ENCODE measurements around the gene B4GAT1. TPM values are rescaled to one million over a fixed set of nuclear protein-coding genes. Genes with fewer than 3 reads are reported as not detected.

B4GAT1 gene
- total and polyA plus RNA-seq, 2 of the 4 experiments (the other 2 are of a cell fraction): 10.6 to 18.4 TPM

GRCh38 chr11:66311965-66312548 lies 35.4 kb downstream of the B4GAT1 start:
- ChIA-PET POLR2A (ENCODE audit: unreplicated experiment) (interaction anchor here (0.6 to 2.9 kb wide), 8 partner anchors 10 to 485 kb away, joined by 3 to 23 read pairs (median 4); partner anchors contain the start of gene RIN1), CTCF (interaction anchor here (0.5 to 2.4 kb wide), 13 partner anchors 10 to 79 kb away, joined by 3 to 17 read pairs (median 5); partner anchors contain the start of genes B4GAT1, BRMS1 and RIN1)
- Histone ChIP-seq H3K36me3 (ENCODE audit: control insufficient read depth, insufficient read depth, low read length) (no peaks in the 10 kb centered on the region), H4K91ac (ENCODE audit: insufficient read depth, low read depth, low read length) (peak overlapping the region; percentile 45; the same call in 1 of the 2 replicates), H2AK9ac (replicated peaks; ENCODE audit: low read depth, low read length, poor library complexity) (peak overlapping the region; percentile 84), H2AK5ac (ENCODE audit: low read depth, low read length) (0 out of 2 replicates have a peak overlapping the region, but pooled peaks have one; percentile 18), H3K9me1 (ENCODE audit: insufficient read depth, low read length) (no peaks in the 10 kb centered on the region), H4K5ac (ENCODE audit: low read depth, low read length) (0 out of 2 replicates have a peak overlapping the region, but pooled peaks have one; percentile 51), H2BK5ac (ENCODE audit: low read depth, low read length, poor library complexity, severe bottlenecking) (peak overlapping the region; percentile 68), H3K14ac (replicated peaks; ENCODE audit: low read depth, low read length) (peak overlapping the region; percentile 50), H3K4me2 (ENCODE audit: low read depth, low read length) (peak overlapping the region; percentile 92), H3K4ac (ENCODE audit: low read depth, low read length) (peak overlapping the region; percentile 69), H3K79me1 (ENCODE audit: low read depth in 1 of 2, low read length in 2 of 2) (peaks cover 0 to 31% of the 10 kb centered on the region in 2 experiments; a peak in 2 of 4 replicates), H3K9me3 (ENCODE audit: control insufficient read depth, insufficient read depth, low read length) (no peaks in the 10 kb centered on the region), H3K4me1 (ENCODE audit: control insufficient read depth, insufficient read depth, low read length) (peaks cover 14% of the 10 kb centered on the region), H3K27ac (ENCODE audit: insufficient read depth, low read length) (peak overlapping the region; percentile 48), H4K8ac (ENCODE audit: low read depth in 2 of 2, low read length in 2 of 2) (peak overlapping the region in 1 of 2 experiments; percentile 65; a peak in 2 of 4 replicates), H3K56ac (ENCODE audit: extremely low read depth, insufficient read depth, low read length) (no peak overlapping the region), H3K18ac (ENCODE audit: low read depth, low read length) (peak overlapping the region; percentile 67), H3K27me3 (ENCODE audit: control insufficient read depth, insufficient read depth, low read length) (peaks cover 4% of the 10 kb centered on the region), H3K23ac (ENCODE audit: low read depth, low read length) (no peak overlapping the region), H2BK15ac (ENCODE audit: low read depth, low read length) (peak overlapping the region; percentile 11; the same call in 1 of the 3 replicates), H2BK120ac (ENCODE audit: low read depth, low read length) (peak overlapping the region; percentile 75), H3K9ac (ENCODE audit: low read depth, low read length) (peak overlapping the region; percentile 20), H4K20me1 (ENCODE audit: insufficient read depth, low read length) (peaks cover 39% of the 10 kb centered on the region), H3K4me3 (ENCODE audit: insufficient read depth, low read depth, low read length) (peak overlapping the region; percentile 63), H2AFZ (replicated peaks; ENCODE audit: low read length, poor library complexity) (peak overlapping the region; percentile 94), H2BK20ac (ENCODE audit: low read depth, low read length) (peak overlapping the region; percentile 13; the same call in 1 of the 2 replicates)
- ATAC-seq (ENCODE audit: low read depth) (peak; percentile 51), DNase-seq (peak; percentile 89)
- intact Hi-C loops (cut with micrococcal nuclease) (loop anchor here (1.0 kb wide), 3 partner anchors 16 to 74 kb away; partner anchors contain the start of gene RIN1), dilution Hi-C loops (cut with HindIII; ENCODE audit: low sequenced_read_pairs, unreplicated experiment) (no loop called here), in situ Hi-C loops (cut with MboI; ENCODE audit: low sequenced_read_pairs) (no loop called here)
- no TSS peak for BruUV-seq (replicated peaks)
- WGBS, 2 experiments (ENCODE audit: extremely low coverage in 2 of 2, insufficient read length in 1 of 2): 0% methylated on average over 14 of the region's 44 CpGs; no CpG with 5 or more reads in 1 of the 2 experiments
- peak; percentile 11 for TF ChIP-seq MAZ (IDR thresholded peaks at IDR 0.05; ENCODE audit: borderline replicate concordance, low read depth, low read length)
- no peak for TF ChIP-seq MAFK (IDR thresholded peaks at IDR 0.05; ENCODE audit: low read depth, low read length)
- no peak for TF ChIP-seq ELK1 (IDR thresholded peaks at IDR 0.05; ENCODE audit: borderline replicate concordance, low read depth, low read length)
- peak; percentile 97 for TF ChIP-seq SMC3 (IDR thresholded peaks at IDR 0.05; ENCODE audit: low read depth, low read length)
- no peak for TF ChIP-seq RCOR1 (IDR thresholded peaks at IDR 0.05; ENCODE audit: insufficient replicate concordance, low read length)
- peak; percentile 97 for TF ChIP-seq CTCF (conservative IDR thresholded peaks at IDR 0.05; ENCODE audit: low read depth, low read length)
- TF ChIP-seq CHD1 (IDR thresholded peaks at IDR 0.05; ENCODE audit: low read depth, low read length): peak; percentile 42; the same call in 1 of the 2 replicates
- TF ChIP-seq POLR2A (IDR thresholded peaks at IDR 0.05; ENCODE audit: low read depth, low read length): peak; percentile 46
- no peak for TF ChIP-seq CEBPB (IDR thresholded peaks at IDR 0.05; ENCODE audit: low read depth, low read length)
- no peak for TF ChIP-seq NFE2L2 (IDR thresholded peaks at IDR 0.05; ENCODE audit: low read depth, low read length)
- TF ChIP-seq MXI1 (IDR thresholded peaks at IDR 0.05; ENCODE audit: borderline replicate concordance, low read depth, low read length): peak; percentile 22; the same call in 1 of the 2 replicates
- no peak; the same call in 1 of the 2 replicates for TF ChIP-seq BHLHE40 (IDR thresholded peaks at IDR 0.05; ENCODE audit: low read depth, low read length)
- no peak for TF ChIP-seq RFX5 (IDR thresholded peaks at IDR 0.05; ENCODE audit: low read depth, low read length)
